HG02938 (cell line): ENCODE data around the gene LPCAT1.

Source experiments
- ATAC-seq: cut with Tn5 transposase; IDR thresholded peaks from one replicate; pipeline ENCODE4 v1.9.1; 2021; ENCODE audit warnings: mild to moderate bottlenecking, moderate library complexity; ENCODE audit not compliant: unreplicated experiment

Gene LPCAT1

DNA sequence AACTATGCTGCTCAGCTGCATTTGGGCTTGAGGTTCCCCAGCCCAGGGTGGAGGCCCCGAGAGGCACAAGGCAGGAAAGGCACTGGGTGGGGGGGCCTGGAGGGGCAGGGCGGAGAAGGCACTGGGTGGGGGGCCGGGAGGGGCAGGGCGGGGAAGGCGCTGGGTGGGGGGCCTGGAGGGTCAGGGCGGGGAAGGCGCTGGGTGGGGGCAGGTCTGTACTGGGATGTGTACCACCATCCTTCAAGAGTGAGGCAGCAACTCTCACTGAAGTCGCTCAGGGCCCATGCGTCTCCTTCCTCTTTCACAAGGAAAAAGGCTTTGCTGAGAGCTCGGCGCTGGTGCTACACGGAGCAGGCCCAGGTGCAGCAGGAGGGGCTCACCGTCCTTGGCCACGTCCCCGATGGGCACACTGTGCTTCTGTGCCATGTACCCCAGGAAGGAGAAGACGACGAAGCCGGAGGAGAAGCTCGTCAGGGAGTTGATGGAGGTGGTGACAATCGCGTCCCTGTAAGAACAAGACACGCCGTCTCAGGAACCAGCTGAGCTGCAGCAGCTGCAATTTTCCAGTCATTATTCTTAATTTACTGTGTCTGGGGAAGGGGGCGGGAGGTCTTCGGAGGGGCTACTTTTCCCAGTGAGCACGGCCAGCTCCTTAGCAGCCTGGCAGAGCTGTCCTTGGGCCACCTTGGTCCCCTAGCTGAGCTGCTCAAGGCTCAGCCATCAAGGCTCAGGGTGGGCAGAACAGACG, 109.3 kb downstream of the LPCAT1 start:
- ATAC-seq, result no peak

- no peak for ATAC-seq
Observed at GRCh38 chr5:1413611-1414241, 110.0 kb downstream of the LPCAT1 start.

DNA sequence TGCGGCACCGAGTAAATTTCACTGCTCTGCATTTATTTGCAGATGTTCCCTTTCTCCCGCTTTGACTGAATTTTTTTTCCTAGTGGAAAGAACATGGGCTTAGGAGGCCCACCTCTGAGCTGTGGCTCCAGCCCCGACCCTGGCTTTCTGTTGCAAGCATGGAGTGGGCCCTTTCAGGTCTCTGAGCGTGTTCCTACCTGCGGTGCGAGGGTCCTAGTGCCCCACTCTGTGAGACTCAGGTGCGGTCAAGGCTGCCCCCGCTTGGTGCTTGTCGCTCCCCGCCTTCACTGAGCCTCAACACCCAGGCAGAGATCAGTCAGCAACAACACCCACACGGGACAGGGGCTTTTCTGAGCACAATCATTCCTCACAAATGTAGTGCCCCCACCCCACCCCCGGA, 110.5 kb downstream of the LPCAT1 start:
- no peak for ATAC-seq

DNA sequence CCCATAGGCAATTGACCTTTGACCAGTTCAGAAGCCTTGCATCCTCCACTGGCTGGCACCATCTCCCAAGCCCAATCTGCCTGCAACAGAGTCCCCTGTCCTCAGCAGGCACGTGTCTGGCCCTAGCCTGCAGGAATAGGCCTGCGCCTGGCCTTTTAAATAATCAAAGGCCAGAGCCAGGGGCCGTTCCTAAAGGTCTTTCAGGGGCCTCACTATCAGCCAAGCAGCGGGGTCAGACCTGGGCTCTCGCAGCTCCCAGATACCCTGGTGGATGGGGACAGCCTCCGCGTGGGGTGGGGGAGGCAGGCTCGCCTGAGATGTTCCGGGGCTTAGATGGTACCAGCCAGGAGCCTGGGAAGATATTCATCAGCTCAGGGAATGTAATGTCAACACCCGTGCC, 111.1 kb downstream of the LPCAT1 start:
- no peak for ATAC-seq

DNA sequence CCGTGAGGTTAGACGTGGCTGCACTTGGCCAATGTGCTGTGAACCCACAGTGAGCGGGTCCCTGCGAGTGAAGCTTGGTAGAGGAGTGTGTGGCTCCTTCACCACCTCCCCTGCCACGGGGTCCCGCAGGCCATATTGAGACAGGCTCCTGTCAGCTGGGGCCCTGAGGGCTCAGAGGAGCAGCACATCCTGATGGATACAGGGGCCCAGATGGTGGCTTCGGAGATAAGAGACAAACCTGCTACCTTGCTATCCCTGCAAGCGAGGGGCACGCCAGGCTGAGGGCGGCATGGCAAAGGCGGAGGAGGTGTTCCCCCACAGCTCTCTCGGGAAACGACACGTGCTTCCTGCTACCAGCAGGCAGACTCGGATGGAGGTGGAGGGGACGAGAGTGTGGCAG, 111.6 kb downstream of the LPCAT1 start:
- no peak for ATAC-seq
